Fibroblast of skin of right biceps (primary cell): ENCODE results near the gene OR5AP2.
"Not testable (repeated sequence)": the region's sequence is repeated elsewhere in the genome, so short reads cannot be mapped to it uniquely, and the experiment has no call there.

Experiments used
- DNase-seq: peaks from one replicate; pipeline ENCODE4 v3.0.0-alpha.2; 2013

OR5AP2 gene

DNA sequence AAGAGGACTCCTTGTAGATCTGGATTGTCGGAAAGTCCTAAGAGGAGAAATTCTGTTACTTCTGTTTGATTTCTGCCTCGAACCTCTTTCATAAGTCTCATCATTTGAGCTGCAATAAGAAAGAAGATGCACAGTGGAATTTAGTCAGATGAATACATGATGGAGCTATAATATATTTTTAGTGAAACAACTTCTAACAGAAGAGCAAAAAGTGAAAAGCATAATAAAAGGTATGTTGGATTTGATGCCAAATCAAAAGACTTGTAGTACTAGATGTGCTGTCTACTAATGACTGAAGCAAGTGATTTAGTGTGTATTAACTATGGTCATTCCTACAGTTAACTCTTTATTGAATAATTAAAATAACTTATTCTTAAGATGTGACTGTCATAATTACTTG is at the start of gene OR5AP2:
TSS of gene OR5AP2 (minus strand) at position 101 of the 400 bp plus-strand sequence. CDS start at position 101, 0 bp downstream.
- no peak for DNase-seq

DNA sequence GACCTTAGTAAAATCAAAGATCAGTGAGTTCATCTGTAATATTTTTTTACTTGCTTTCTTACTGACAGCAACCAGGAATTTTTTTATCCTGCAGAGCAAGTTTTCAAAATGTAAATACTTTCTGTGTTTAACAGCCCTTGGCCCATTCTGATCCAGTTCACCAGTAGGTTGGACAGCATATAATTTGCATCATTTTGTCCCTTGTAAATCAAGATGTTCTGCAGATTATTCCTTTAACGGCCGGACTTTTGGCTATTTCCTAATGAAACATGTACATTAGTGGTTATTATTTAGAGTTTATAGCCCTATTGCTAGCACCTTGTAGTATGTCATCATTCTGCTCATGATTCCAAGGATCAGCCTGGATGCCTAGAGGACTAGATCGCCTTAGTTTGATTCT is 48.9 kb upstream of the OR5AP2 start:
- DNase-seq: not testable (repeated sequence)

GRCh38 chr11:56688554-56689100 is 46.4 kb upstream of the OR5AP2 start:
- no peak for DNase-seq

- DNase-seq: no peak
These were observed 28.7 kb upstream of the OR5AP2 start for GRCh38 chr11:56670984-56671383.

DNA sequence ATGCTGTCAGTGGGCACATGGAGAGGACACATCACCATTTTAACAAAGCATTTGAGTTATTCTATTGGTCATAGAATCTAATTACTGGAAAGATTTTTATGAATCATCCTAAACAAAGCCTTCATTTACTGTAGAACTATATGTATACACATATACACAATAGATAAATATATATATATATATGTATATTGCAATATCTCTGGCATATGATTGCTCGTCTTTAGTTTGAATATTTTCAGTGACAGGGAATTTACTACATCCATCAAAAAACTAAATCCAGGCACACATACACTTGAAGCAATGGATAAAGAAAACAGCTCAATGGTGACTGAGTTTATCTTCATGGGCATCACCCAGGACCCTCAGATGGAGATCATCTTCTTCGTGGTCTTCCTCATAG is 21.1 kb upstream of the OR5AP2 start, which contains the start of gene OR5AR1:
TSS of gene OR5AR1 (plus strand) at position 301 of the 400 bp plus-strand sequence. CDS start at position 301, 0 bp downstream.
- DNase-seq: no peak

GRCh38 chr11:56659755-56660154 is 17.5 kb upstream of the OR5AP2 start:
- no peak for DNase-seq

GRCh38 chr11:56637500-56637899 is 4.7 kb downstream of the OR5AP2 start:
- DNase-seq: no peak

DNA sequence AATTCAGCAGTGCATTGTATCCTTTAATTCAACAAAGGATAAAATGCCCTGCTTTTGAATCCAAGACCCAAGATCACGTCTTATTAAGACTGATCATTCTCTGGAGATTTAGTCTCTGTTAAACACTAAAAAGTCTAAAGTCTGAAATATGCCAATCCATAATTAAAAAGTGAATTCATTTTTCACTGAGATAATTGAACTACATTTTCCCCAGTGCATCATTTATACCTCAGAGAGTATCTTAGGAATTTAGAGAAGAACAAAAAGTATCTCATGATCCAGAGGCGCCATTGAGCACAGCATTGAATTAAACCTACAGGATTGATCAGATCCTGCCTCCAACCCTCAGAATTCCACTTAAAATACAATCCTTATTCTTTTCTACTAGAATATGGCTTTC is 5.4 kb downstream of the OR5AP2 start:
- no peak for DNase-seq

DNA sequence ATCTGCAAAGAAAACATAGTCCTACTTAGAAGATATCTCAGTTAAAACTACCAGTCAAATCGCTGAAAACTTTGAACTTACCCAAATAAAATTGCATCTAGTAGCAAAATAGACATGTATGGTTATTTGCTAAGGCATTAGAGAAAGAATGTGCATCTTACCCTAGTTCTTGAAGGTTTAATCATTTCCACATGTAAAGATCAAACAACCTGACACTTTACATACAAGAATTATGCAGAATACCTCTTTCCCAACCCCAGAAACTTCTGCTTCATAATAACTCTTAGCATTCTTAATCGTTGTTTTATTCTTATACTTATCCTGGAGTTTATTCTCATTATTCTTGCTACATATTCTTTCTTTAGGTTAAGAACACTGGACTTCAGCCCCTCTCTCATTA is 9.9 kb downstream of the OR5AP2 start:
- no peak for DNase-seq

GRCh38 chr11:56625946-56626345 is 16.3 kb downstream of the OR5AP2 start:
- no peak for DNase-seq

DNA sequence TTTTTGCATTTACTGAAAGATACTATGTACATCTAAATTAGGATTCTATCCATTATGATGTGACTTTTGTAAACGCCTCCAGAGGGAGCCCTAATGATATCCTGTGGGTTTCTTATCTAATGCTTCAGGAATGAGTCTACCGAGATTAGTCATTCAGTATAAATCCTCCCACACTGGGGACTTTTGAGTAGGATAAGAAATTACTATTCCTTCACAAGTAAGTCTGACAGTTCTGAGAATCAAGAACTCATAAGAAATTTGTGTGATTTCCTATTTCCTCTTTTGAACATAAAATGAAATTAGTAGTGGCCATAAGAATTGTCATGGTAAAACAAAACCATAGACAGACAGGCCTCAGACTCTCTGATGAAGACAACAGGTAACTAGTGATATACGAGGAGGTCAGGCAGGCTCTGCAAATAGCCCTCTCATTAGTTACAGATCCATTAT is 17.6 kb downstream of the OR5AP2 start:
- peak; percentile 45 for DNase-seq

DNA sequence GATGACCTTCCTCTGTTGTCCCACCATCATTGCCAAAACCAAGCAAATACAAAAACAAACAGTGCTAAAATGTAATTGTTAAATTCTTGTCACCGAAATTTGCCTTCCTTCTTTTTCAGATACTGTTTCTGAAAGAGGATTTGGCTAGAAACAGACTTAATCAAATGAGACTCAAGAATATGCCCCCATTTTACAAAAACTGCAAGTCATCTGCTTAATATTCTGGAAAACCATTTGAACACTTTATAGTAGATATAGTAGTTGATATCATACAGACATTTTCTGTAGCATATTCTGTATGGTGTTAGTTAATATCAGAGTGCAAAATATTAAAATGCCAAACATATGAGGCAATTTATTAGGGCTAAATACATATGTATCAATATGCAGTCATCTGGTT is 31.1 kb downstream of the OR5AP2 start:
- DNase-seq: no peak

- not testable (repeated sequence) for DNase-seq
These were observed 50.0 kb downstream of the OR5AP2 start for GRCh38 chr11:56592088-56592717.
